IMR-90 (cell line): ENCODE results near the gene PCSK5. TPM values are rescaled to one million over a fixed set of nuclear protein-coding genes. Genes with fewer than 3 reads are reported as not detected.
A peak's percentile ranks its signal among the peaks of the same experiment; 100 is the strongest.

Experiments used
- ATAC-seq: fragments of 200-7000 bp; cut with Tn5 transposase; 2 replicates; pipeline ENCODE4 v1.9.1; 2020; ENCODE audit warnings: low read depth, mild to moderate bottlenecking, moderate library complexity
- BruUV-seq: library from RNA; stranded (reverse); fragments of 400-500 nt; replicated peaks from 2 replicates; lab custom pipeline; 2021; lab: Mats Ljungman, UMichigan
- CTCF ChIA-PET: fragments of 300-600 bp; formaldehyde crosslinking; extraction: SDS; loops from one replicate; lab custom pipeline; 2021; ENCODE audit warnings: antibody characterized with exemption; lab: Yijun Ruan, JAX
- POLR2A ChIA-PET: fragments of 300-600 bp; sonication (Branson Sonifier 250); formaldehyde crosslinking; loops from one replicate; lab custom pipeline; 2022; ENCODE audit warnings: antibody characterized with exemption; ENCODE audit not compliant: unreplicated experiment; lab: Charles Lee
- DNase-seq: peaks from one replicate; pipeline ENCODE4 v3.0.0; 2013
- H2AFZ ChIP-seq: replicated peaks from 2 replicates; pipeline ENCODE3; 2013; ENCODE audit warnings: low read length, mild to moderate bottlenecking; ENCODE audit not compliant: poor library complexity
- H2AK5ac ChIP-seq: 2 replicates; pipeline ENCODE4 v1.6.1; 2013; ENCODE audit warnings: low read depth, low read length, inconsistent platforms
- H2AK9ac ChIP-seq: replicated peaks from 2 replicates; pipeline ENCODE3; 2013; ENCODE audit warnings: mild to moderate bottlenecking, low read depth, low read length, moderate library complexity; ENCODE audit not compliant: poor library complexity
- H2BK120ac ChIP-seq: 2 replicates; pipeline ENCODE4 v1.6.1; 2013; ENCODE audit warnings: low read depth, low read length, inconsistent platforms
- H2BK15ac ChIP-seq: 3 replicates; pipeline ENCODE4 v1.6.1; 2013; ENCODE audit warnings: low read depth, low read length, inconsistent platforms
- H2BK20ac ChIP-seq: 2 replicates; pipeline ENCODE4 v1.6.1; 2013; ENCODE audit warnings: low read depth, mild to moderate bottlenecking, inconsistent platforms, low read length, moderate library complexity
- H2BK5ac ChIP-seq: 2 replicates; pipeline ENCODE4 v1.6.1; 2013; ENCODE audit warnings: mild to moderate bottlenecking, low read depth, low read length, inconsistent platforms; ENCODE audit not compliant: poor library complexity, severe bottlenecking
- H3K14ac ChIP-seq: replicated peaks from 2 replicates; pipeline ENCODE4 v1.6.1; 2013; ENCODE audit warnings: low read depth, low read length, inconsistent platforms
- H3K18ac ChIP-seq: 2 replicates; pipeline ENCODE4 v1.6.1; 2013; ENCODE audit warnings: low read depth, low read length, control low read depth
- H3K23ac ChIP-seq: 2 replicates; pipeline ENCODE4 v1.6.1; 2013; ENCODE audit warnings: low read depth, low read length, inconsistent platforms
- H3K27ac ChIP-seq: 2 replicates; pipeline ENCODE4 v1.5.1; 2013; ENCODE audit warnings: mild to moderate bottlenecking, control low read depth, low read length; ENCODE audit not compliant: insufficient read depth
- H3K27me3 ChIP-seq: 2 replicates; pipeline ENCODE4 v1.6.1; 2013; ENCODE audit warnings: low read length; ENCODE audit not compliant: control insufficient read depth, insufficient read depth
- H3K36me3 ChIP-seq: 2 replicates; pipeline ENCODE4 v1.6.1; 2013; ENCODE audit warnings: low read length, mixed read lengths; ENCODE audit not compliant: control insufficient read depth, insufficient read depth
- H3K4ac ChIP-seq: 2 replicates; pipeline ENCODE4 v1.6.1; 2013; ENCODE audit warnings: low read depth, low read length, inconsistent platforms
- H3K4me1 ChIP-seq: 2 replicates; pipeline ENCODE4 v1.6.1; 2013; ENCODE audit warnings: low read length, mixed read lengths; ENCODE audit not compliant: control insufficient read depth, insufficient read depth
- H3K4me2 ChIP-seq: 2 replicates; pipeline ENCODE4 v1.6.1; 2013; ENCODE audit warnings: low read depth, mild to moderate bottlenecking, control low read depth, low read length, moderate library complexity
- H3K4me3 ChIP-seq: 2 replicates; pipeline ENCODE4 v1.5.1; 2013; ENCODE audit warnings: low read depth, mild to moderate bottlenecking, control low read depth, low read length, moderate library complexity; ENCODE audit not compliant: insufficient read depth
- H3K56ac ChIP-seq: 2 replicates; pipeline ENCODE4 v1.6.1; 2013; ENCODE audit warnings: low read length, inconsistent platforms; ENCODE audit not compliant: insufficient read depth; ENCODE audit errors: extremely low read depth
- H3K79me1 ChIP-seq, 2 experiments: 2 replicates each; pipeline ENCODE4 v1.6.1; 2013; ENCODE audit warnings: low read length in 2 of 2, inconsistent platforms in 1 of 2, low read depth in 1 of 2
- H3K9ac ChIP-seq: 2 replicates; pipeline ENCODE4 v1.6.1; 2013; ENCODE audit warnings: low read depth, low read length, control low read depth
- H3K9me1 ChIP-seq: 2 replicates; pipeline ENCODE4 v1.6.1; 2013; ENCODE audit warnings: low read length, inconsistent platforms; ENCODE audit not compliant: insufficient read depth
- H3K9me3 ChIP-seq: 2 replicates; pipeline ENCODE4 v1.6.1; 2013; ENCODE audit warnings: low read length; ENCODE audit not compliant: control insufficient read depth, insufficient read depth
- H4K20me1 ChIP-seq: 2 replicates; pipeline ENCODE4 v1.6.1; 2013; ENCODE audit warnings: low read length, inconsistent platforms; ENCODE audit not compliant: insufficient read depth
- H4K5ac ChIP-seq: 2 replicates; pipeline ENCODE4 v1.6.1; 2013; ENCODE audit warnings: mild to moderate bottlenecking, low read depth, low read length, control low read depth
- H4K8ac ChIP-seq, 2 experiments: 2 replicates each; pipeline ENCODE4 v1.6.1; 2013; ENCODE audit warnings: low read depth in 2 of 2, low read length in 2 of 2, control low read depth in 1 of 2, inconsistent platforms in 1 of 2
- H4K91ac ChIP-seq: 2 replicates; pipeline ENCODE4 v1.6.1; 2013; ENCODE audit warnings: low read depth, low read length, inconsistent platforms; ENCODE audit not compliant: insufficient read depth
- CHD1 ChIP-seq: IDR thresholded peaks from 2 replicates; pipeline ENCODE4 v1.6.1; 2012; ENCODE audit warnings: low read depth, low read length, improper control_type of control experiment
- RFX5 ChIP-seq: IDR thresholded peaks from 2 replicates; pipeline ENCODE4 v1.8.0; 2012; ENCODE audit warnings: low read depth, mild to moderate bottlenecking, low read length, moderate library complexity
- WGBS, 2 experiments: methylation state at CpG; one replicate each; pipeline versions ENCODE4 v1.1.5 to v1.1.7; 2013; ENCODE audit warnings: missing lambda C conversion rate in 2 of 2; ENCODE audit not compliant: insufficient read length in 1 of 2; ENCODE audit errors: extremely low coverage in 2 of 2; 5-methylcytosine and 5-hydroxymethylcytosine counted together
- dilution Hi-C: fragments of 300-500 bp; cut with HindIII; formaldehyde crosslinking; loops from one replicate; pipeline ENCODE4 v1.14.3; 2018; ENCODE audit warnings: low sequenced_read_pairs; ENCODE audit not compliant: unreplicated experiment
- in situ Hi-C: fragments of 300-500 bp; cut with MboI; formaldehyde crosslinking; loops from 3 replicates; pipeline ENCODE4 v1.14.3; 2019; ENCODE audit warnings: low sequenced_read_pairs, inconsistent platforms, mixed read lengths
- intact Hi-C: fragments of 100-400 bp; cut with micrococcal nuclease; formaldehyde crosslinking; loops from 2 replicates; pipeline ENCODE4 v1.10.0; 2022
- polyA plus RNA-seq, 3 experiments: library from polyadenylated mRNA; depleted of rRNA; stranded (reverse); fragments of >200 nt; gene quantifications; 2 replicates each; pipeline ENCODE4 v1.2.3, GENCODE V29; 2012; ENCODE audit warnings: low replicate concordance in 1 of 3
- total RNA-seq: library from RNA; depleted of rRNA; stranded (reverse); fragments of >200 nt; gene quantifications from 2 replicates; pipeline ENCODE4 v1.2.3, GENCODE V29; 2012

PCSK5 gene
- total and polyA plus RNA-seq, 2 of the 4 experiments (the other 2 are of a cell fraction) = 1.5 to 3.0 TPM

GRCh38 chr9:76267284-76267652 is 376.8 kb downstream of the PCSK5 start:
- dilution Hi-C loops = no loop called here
- BruUV-seq = no TSS peak

More at GRCh38 chr9:76267284-76267652, 376.8 kb downstream of the PCSK5 start:
- Histone ChIP-seq H3K14ac (no peak overlapping the region), H3K9ac (no peak overlapping the region), H4K91ac (no peak overlapping the region), H2BK5ac (no peak overlapping the region), H2BK120ac (no peak overlapping the region), H4K5ac (no peak overlapping the region), H3K9me1 (no peaks in the 10 kb centered on the region), H3K4me3 (no peak overlapping the region), H3K18ac (peak overlapping the region; percentile 46; the same call in 1 of the 2 replicates), H3K27ac (no peak overlapping the region), H3K9me3 (no peaks in the 10 kb centered on the region), H2BK20ac (no peak overlapping the region), H3K36me3 (no peaks in the 10 kb centered on the region), H3K56ac (no peak overlapping the region), H3K27me3 (no peaks in the 10 kb centered on the region), H3K4me1 (peaks cover 10% of the 10 kb centered on the region), H4K20me1 (no peaks in the 10 kb centered on the region), H2AFZ (no peak overlapping the region), H3K79me1 (no peaks in the 10 kb centered on the region), H4K8ac (no peak overlapping the region), H2BK15ac (no peak overlapping the region), H2AK9ac (no peak overlapping the region), H3K4ac (no peak overlapping the region), H2AK5ac (no peak overlapping the region), H3K4me2 (no peak overlapping the region), H3K23ac (no peak overlapping the region)
- ATAC-seq (no peak), DNase-seq (no peak)
- TF ChIP-seq RFX5 (no peak), CHD1 (no peak)
- ChIA-PET POLR2A (no interaction called here), CTCF (no interaction called here)
- 80% methylated on average over 1 of the region's 3 CpGs; no CpG with 5 or more reads in 1 of the 2 experiments for WGBS, 2 experiments
- intact Hi-C loops (no loop called here), in situ Hi-C loops (no loop called here)
